Activated CD4-positive, CD25-positive, alpha-beta regulatory T cell treated with anti-CD3 and anti-CD28 coated beads, Interleukin-2, amount 50 U/mL, for 24 hours (primary cell): Measurements from ENCODE around the gene VEPH1.

ENCODE experiments used
- ATAC-seq, 2 donors: fragments of 150-1000 bp; cut with Tn5 transposase; one replicate each; pipeline ENCODE4 v1.10.0; 2021; ENCODE audit warnings: mild to moderate bottlenecking in 1 of 2, moderate library complexity in 1 of 2

Gene VEPH1

GRCh38 chr3:157502916-157503595, at the start of gene VEPH1:
Gene VEPH1, minus strand, starts transcription at chr3:157503416. Its CDS starts 8,067 bp downstream, at chr3:157495349.
- no peak for ATAC-seq

GRCh38 chr3:157551961-157552360, 48.7 kb upstream of the VEPH1 start:
- ATAC-seq: no peak

- no peak for ATAC-seq
Observed at GRCh38 chr3:157549498-157549897, 46.3 kb upstream of the VEPH1 start.

GRCh38 chr3:157544501-157545130, 41.4 kb upstream of the VEPH1 start:
- no peak for ATAC-seq

- no peak for ATAC-seq
Observed at GRCh38 chr3:157543501-157544035, 40.4 kb upstream of the VEPH1 start.

- no peak for ATAC-seq
Observed at GRCh38 chr3:157542711-157543500, 39.7 kb upstream of the VEPH1 start.

GRCh38 chr3:157541506-157542236, 38.5 kb upstream of the VEPH1 start:
- ATAC-seq: no peak

- no peak for ATAC-seq
Observed at GRCh38 chr3:157540656-157541055, 37.4 kb upstream of the VEPH1 start.

- ATAC-seq: no peak
Observed at GRCh38 chr3:157535667-157536066, 32.5 kb upstream of the VEPH1 start.

GRCh38 chr3:157534725-157535161, 31.5 kb upstream of the VEPH1 start:
- no peak for ATAC-seq

GRCh38 chr3:157533298-157534070, 30.3 kb upstream of the VEPH1 start:
- no peak for ATAC-seq

- no peak for ATAC-seq
Observed at GRCh38 chr3:157532529-157533297, 29.5 kb upstream of the VEPH1 start.

GRCh38 chr3:157531771-157532170, 28.6 kb upstream of the VEPH1 start:
- ATAC-seq: no peak

GRCh38 chr3:157531301-157531660, 28.1 kb upstream of the VEPH1 start:
- no peak for ATAC-seq

- ATAC-seq: no peak
Observed at GRCh38 chr3:157530637-157531300, 27.6 kb upstream of the VEPH1 start.

GRCh38 chr3:157529751-157530150, 26.5 kb upstream of the VEPH1 start:
- ATAC-seq: no peak

GRCh38 chr3:157529085-157529484, 25.9 kb upstream of the VEPH1 start:
- ATAC-seq: no peak

GRCh38 chr3:157527131-157527881, 24.1 kb upstream of the VEPH1 start:
- ATAC-seq: no peak

- ATAC-seq: no peak
Observed at GRCh38 chr3:157526036-157526435, 22.8 kb upstream of the VEPH1 start.

- no peak for ATAC-seq
Observed at GRCh38 chr3:157523814-157524213, 20.6 kb upstream of the VEPH1 start.
